Right ventricle myocardium inferior (tissue), 1 donor: ENCODE results near the gene RPLP1. TPM values are rescaled to one million over a fixed set of nuclear protein-coding genes. Genes with fewer than 3 reads are reported as not detected.

ENCODE experiments used
- ATAC-seq: fragments of 200-7000 bp; cut with Tn5 transposase; one replicate; pipeline ENCODE4 v1.9.1; 2020; ENCODE audit warnings: mild to moderate bottlenecking, moderate library complexity
- DNase-seq: peaks from one replicate; pipeline ENCODE4 v3.0.0; 2021; ENCODE audit errors: missing footprints
- intact Hi-C: fragments of 100-400 bp; cut with DNase I; formaldehyde crosslinking; loops from one replicate; pipeline ENCODE4 v1.11.0; 2022
- total RNA-seq: library from RNA; stranded (reverse); fragmentation: NEBNext Ultra II Directional; extraction: Animal tissue kit (Norgen Biotek cat#: 25700); gene quantifications from one replicate; pipeline ENCODE4 v1.2.1, GENCODE V29; 2021
- donor health status: DM: no; HTN: yes; CAD: no; lungs with severe emphysema.

Gene RPLP1
- total RNA-seq, 1 donor from 2014 or later: 1,256 TPM

DNA sequence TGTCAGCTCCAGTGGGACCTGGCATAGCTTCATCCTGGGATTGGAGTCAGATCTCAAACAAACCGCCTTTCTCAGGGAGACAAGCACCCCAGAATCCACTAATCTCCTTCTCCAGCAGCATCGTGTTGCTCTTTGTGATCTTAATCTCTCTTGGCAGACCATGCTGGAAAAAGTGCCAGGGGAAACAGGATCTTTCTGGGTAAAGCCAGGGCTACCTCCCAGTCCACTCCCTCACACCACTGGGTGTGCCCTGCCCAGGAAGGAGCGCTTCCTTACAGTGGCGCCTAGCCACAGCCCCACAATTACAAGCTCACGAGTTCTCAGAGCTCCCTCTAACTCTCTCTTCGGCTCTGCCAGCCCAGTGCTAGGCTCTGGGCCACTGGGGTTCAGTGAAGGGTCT lies 32.2 kb downstream of the RPLP1 start:
- no peak for DNase-seq
- ATAC-seq: no peak
- intact Hi-C loops: no loop called here

DNA sequence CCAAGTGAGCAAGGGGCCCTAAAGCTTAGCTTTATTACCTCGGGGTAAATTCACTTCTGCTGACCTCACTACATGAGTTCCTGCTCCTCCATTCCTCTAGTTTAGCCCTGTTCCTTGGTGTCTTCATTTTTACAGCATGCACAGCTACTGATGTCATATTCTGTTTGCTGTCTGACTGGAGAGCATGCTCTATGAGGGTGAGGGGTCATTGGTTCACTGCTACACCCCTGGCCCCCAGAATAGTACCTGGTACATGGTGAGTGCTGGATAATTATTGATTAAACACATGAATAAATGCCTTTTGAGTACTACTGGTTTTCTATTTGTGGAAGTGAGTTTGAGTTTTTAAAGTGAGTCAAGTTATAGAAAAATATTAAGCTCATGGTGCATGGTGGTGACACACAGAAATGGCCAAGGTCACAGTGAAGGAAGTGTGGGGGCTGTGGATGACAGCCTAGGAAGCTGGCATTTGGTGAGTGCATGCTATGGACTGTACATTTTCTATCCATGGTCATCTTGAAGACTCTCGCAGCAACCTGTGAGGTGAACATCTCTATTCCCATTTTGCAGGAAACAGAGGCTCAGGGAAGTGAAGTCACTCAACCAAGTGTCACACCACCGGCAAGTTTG lies 34.0 kb downstream of the RPLP1 start:
- DNase-seq (no peak), ATAC-seq (no peak)
- intact Hi-C loops: no loop called here

DNA sequence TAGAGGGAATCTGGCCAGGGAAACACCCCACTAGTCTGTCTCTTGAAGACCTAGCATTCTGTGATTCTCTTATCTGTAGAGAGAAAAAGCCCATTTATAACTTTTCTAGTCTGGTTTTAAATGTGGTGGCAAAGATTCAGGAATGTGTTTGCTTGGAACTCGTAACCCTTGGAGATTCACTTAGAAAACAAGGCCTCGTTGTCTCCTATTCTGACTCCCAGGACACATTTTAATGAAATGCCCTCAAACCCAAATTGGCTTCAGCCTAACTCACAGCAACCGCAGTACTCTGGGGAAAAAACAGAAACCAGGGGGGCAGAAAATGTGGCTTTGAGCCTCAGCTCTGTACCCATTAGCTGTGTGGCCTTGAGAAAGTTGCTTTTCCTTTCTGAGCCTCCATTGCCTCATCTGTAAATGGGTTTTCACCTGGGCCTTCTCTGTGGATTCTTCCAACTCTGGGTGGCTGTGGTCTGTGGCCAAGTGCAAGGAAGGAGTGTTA lies 36.5 kb downstream of the RPLP1 start:
- ATAC-seq: peak; percentile 51
- DNase-seq: no peak
- intact Hi-C loops: no loop called here

DNA sequence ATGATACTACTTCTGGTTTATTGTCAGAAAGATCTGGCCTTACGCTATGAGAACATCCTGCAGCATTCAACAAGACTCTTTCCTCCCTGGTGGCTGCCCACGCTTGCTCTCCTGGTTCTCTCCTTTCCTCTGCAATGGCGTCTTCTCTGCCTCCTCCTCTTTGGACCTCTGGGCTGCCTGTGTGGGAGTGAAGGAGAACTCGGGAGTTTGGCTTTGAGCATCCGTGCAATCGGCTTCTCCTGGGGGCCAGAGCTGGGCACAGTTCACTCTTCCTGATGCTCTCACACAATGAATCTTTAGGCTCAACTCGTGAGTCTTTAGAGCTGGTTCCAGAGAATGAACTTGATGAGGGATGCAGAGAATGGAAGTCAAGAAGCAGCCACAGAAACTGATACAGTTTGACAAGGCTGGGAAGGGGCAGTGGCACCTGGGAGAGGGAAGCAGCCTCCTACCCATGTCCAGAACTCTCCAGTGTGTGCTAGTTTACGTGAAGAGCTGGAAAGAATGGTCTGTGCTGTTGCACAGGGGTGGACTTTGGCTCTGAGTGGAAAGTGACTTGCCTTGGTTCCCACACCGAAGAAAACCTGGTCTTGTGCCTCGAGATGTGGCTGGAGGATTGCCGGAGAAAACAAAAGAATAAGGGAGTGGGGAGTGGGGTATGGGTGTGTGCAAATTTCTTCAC lies 37.9 kb downstream of the RPLP1 start:
- no peak for ATAC-seq
- no peak for DNase-seq

DNA sequence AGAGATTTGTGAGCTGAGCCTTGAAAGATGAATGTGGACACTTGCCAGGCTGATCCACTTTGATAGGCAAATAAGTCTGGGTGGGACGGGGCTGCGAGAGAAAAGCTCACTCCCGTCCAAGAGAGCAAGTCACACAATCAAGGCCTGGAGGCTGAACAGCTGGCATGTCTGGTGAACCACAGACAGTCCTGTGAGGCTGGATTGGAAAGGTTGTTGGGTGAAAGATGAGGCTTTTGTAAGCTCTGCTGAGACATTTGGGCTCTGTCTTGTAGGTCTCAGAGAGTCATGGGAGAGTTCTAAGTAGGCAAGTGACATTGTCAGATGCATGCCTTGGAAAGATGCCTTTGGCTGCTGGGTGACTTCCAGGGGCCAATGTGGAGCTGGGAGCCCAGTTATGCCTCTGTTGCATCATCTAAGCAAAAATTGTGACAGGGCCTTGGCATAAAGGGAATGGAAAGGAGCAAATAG lies 38.5 kb downstream of the RPLP1 start:
- peak; percentile 71 for DNase-seq
- intact Hi-C loops: no loop called here
- peak; percentile 86 for ATAC-seq

More for the DNA sequence above, 37.9 kb downstream of the RPLP1 start:
- intact Hi-C loops: no loop called here

DNA sequence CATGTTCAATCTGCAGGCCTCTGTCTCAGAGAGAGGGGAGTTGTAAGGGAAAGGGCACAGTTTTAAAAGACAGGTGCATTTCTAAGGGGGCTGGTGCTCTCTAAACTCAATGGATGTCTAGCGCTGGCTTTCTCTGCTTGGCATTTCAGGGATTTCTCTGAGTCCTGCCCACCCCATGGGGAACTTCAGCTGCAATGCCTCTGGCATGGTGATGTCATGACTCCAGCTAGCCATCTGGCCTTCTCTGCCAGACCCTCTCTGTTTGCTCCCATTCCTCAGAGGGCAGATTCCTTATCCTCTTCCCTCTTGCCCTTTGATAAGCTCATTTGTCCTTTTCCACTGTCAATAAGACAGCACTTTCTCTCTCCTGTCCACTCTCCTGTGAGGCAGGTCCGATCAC lies 40.8 kb downstream of the RPLP1 start:
- intact Hi-C loops: no loop called here
- ATAC-seq (no peak), DNase-seq (no peak)

DNA sequence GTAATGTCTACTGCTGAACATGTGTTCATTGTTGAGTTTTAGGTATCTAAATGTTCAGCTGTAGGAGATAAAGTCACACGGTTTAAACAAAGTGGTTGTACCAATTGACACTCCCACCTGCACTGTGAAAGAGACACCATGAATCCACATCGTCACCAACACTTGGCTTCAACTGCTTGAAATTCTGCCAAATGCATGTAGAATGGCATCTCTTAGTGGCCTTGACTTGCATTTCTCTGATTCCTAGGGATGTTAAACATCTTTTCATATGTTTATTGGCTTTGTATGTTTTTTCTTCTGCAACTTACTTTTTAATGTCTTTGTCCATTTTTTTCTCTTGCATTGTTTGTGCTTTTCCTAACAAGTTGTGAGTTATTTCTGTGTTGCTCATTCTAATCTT lies 43.4 kb downstream of the RPLP1 start:
- DNase-seq (no peak), ATAC-seq (no peak)
- intact Hi-C loops: no loop called here

DNA sequence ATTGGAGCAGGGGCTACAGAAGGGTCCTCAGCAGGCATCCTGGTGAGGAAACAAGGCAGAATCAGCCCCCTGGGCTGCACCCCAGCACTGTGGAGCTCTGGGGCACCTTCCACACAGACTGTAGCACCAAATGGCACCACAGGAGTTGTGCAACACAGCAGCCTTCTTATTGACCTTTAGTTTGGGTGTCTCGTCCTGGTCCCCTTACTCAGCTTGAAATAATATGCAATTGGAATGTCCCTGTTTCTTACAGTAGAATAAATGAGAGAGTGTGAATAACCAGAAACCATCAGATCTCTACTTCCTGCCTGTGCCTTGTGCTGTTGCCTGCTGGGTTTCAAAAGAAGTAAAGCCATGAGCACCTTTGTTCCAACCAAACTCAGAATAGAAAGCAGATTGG lies 44.5 kb downstream of the RPLP1 start:
- intact Hi-C loops: no loop called here
- DNase-seq (no peak), ATAC-seq (no peak)

DNA sequence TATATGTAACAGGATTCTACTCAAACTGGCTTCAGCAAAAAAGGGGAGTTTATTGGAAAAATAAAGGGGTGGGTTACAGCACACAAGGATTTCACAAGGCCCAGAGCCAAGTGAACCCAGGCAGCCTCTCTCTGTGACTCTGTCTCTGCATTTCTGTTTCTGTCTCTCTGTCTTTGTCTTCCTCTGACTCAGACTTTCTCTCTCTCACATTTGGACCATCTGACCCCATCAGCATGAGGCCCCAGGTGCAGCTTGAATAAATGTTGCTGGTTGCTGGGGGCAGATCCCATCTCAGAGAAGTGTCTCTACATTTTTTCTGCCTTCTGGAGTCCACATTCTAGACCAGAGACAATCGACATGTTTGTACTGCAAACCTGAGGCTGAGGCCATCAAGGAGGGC lies 45.0 kb downstream of the RPLP1 start:
- no peak for DNase-seq
- intact Hi-C loops: no loop called here
- no peak for ATAC-seq

DNA sequence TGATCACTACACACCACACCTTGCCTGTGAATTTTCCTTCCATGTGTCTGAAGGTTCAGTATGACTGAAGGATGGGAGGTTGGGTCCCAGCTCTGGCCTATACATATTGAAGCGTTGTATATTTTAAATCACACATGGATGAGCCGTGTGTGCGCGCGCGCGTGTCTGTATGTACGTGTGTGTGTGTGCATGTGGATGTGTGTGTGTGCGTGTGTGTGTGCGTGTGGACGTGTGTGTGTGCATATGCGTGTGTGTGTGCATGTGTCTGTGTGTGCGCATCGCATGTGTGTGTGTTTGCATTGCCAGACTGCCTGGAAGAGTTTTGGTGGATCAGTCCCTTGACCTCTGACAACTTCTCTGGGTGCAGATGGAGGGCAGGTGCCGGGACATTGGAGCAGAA lies 45.7 kb downstream of the RPLP1 start:
- ATAC-seq (no peak), DNase-seq (no peak)
- intact Hi-C loops: no loop called here

DNA sequence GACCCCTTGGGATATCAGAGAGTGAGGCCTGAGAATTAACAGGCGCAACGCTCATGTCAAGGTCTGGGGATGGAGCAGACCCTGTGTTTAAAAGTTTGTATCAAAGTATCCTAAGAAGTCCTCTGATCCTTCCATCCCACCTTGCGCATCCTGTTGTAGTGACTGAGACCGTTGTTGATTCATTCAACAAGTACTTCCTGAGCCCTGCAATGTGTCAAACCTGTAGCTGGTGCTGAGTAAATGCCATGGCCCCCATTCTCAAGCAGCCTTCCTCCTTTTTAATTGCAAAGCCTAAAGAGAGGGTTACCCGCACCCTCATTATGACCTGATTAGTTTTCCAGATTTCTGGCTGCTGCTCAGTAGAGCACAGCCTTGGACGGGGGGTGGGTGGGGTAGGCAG lies 46.4 kb downstream of the RPLP1 start:
- DNase-seq (no peak), ATAC-seq (no peak)
- intact Hi-C loops: no loop called here

DNA sequence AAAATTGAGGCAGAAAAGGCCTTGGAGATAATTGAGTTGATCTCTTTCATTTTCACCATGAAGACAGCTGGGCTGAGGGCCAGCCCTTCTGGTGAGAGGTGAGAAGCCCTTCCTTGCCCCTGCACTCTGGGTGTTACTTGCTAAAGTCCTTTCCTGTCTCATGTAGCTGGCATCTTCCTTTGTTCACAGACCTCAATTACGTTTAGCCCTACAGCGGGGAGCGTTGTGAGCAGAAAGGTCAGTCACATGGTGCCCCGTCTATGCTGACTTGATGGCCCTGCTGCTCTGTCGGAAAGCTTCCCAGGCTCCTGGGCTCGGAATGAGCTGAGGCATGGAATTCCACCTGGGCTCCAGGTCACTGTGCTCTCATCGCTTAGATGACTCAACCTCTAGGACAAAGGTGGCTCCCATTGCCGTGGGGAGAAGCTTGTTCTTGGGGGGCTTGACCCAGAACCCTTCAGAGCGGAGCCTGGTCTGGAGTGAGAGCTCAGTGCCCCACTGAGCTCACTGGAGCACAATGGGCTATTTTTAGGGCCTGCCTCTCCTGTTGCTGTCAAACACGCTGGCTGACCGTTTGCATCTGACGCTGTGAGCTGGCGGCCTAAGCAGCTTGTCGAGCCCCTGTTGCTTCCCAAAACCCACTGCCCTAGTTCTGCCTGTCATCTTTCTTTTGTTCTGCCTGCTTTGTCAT lies 47.0 kb downstream of the RPLP1 start:
- ATAC-seq (peak; percentile 55), DNase-seq (peak; percentile 55)
- intact Hi-C loops: no loop called here

DNA sequence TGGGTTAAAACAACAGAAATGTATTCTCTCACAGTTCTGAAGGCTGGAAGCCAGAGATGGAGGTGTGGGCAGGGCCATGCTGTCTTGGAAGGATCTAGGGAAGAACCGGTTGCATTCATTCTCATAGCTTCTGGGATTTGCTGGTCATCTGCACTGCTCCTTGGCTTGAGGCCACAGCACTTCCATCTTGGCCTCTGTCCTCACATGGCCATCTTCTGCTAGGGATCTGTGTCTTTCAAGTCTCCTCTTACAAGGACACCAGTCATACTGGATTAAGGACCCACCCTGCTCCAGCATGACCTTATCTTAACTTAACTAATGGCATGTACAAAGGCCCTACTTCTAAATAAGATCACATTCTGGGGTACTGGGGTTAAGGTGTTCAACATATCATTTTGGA lies 47.7 kb downstream of the RPLP1 start:
- ATAC-seq (no peak), DNase-seq (no peak)
- intact Hi-C loops: no loop called here

DNA sequence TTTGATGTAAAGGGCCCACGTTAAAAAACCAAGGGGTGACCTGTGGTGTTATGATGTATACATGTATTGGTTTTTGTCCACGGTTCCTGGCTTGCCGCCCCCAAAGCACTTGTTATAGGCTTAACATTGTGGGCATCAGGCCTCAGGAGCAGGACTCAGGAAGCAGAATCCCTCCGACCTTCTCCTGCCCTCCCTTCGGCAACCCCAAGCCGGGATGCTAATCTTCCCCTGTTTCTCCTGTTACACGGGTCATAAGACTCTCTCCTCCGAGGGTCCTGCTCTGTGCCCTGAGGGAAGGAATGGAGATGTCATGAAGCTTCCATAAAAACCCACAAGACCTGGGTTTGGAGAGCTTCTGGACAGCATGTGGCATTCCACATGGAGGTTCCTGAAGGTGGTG lies 48.8 kb downstream of the RPLP1 start:
- DNase-seq (no peak), ATAC-seq (no peak)
- intact Hi-C loops: no loop called here

DNA sequence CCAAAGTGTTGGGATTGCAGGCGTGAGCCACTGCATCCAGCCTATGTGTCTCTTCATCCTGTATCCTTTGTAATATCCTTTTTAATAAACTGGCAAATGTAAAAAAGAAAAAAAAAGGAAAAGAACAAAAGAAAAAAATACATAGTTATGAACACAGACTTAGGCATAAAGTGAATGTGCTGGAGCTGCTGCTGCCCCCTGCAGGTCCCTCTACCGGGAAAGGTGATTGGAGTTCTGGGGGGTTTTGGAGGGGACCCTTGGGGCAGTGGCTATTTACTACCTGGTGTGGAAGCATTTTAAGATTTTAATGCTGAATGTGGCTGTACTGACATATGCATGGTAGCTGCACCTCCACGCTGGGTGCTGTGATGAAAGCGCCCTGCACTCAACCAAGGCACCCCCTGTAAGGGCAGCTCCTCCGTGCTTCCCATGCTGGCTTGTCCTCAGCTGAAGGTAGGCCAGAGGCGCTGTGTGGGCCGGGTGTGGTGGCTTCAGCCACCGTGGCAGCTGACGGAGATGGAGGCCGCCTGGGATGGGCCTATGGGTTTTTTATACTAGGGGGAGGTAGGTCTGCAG lies 49.9 kb downstream of the RPLP1 start:
- intact Hi-C loops: no loop called here
- no peak for ATAC-seq

DNA sequence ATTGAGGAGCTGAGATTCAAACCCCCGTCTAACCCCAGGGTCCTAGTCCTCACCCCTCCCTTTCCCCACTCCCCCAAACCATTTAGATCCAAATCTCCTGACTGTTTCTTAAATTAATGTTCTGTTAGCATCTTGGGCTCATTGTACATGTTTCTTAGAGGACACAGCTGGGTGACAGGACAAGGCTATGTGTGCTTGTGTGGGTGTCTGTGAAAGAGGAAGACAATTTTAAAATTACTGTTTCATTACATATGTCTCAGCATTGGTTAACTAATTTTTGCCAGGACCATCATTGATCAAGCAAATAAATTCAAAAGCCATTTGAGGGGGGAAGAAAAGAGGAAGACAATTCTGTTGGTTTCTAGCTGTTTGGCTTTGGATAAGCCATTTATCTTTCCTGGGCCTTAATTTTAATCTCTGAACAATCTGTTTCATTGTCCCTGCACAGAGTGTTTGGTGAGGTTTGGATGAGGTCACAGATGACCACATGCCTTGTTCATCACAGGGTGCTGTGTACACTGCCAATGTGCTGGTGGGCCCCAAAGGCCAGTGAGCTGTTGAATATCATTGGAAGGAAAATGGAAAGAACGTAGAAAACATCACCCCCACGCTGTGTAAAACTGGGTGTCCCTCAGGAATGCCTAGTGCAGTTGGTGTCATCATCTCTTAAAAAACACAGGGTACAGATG lies 51.9 kb downstream of the RPLP1 start:
- no peak for DNase-seq
- no peak for ATAC-seq
- intact Hi-C loops: no loop called here

More for the DNA sequence above, 49.9 kb downstream of the RPLP1 start:
- no peak for DNase-seq
